HepG2 (cell line): ENCODE data around the gene WDR91. TPM values are rescaled to one million over a fixed set of nuclear protein-coding genes. Genes with fewer than 3 reads are reported as not detected.

Experiments
- ADNP ChIP-seq: sonication (generic); formaldehyde crosslinking; IDR thresholded peaks from 2 replicates; pipeline ENCODE4 v1.4.0; 2020; ENCODE audit warnings: missing genetic modification reagents
- CBX5 ChIP-seq: sonication (generic); formaldehyde crosslinking; IDR thresholded peaks from 2 replicates; pipeline ENCODE4 v1.4.0; 2020; ENCODE audit warnings: missing genetic modification reagents, borderline replicate concordance
- ETS1 ChIP-seq: sonication (generic); formaldehyde crosslinking; IDR thresholded peaks from 2 replicates; pipeline ENCODE4 v1.4.0; 2020; ENCODE audit warnings: missing genetic modification reagents
- EZH2 ChIP-seq: conservative IDR thresholded peaks from 2 replicates; pipeline ENCODE4 v1.6.1; 2012; ENCODE audit warnings: mild to moderate bottlenecking, low read depth, low read length, moderate library complexity
- HIVEP1 ChIP-seq: sonication (generic); formaldehyde crosslinking; IDR thresholded peaks from 2 replicates; pipeline ENCODE4 v1.4.0; 2020; ENCODE audit warnings: mild to moderate bottlenecking, missing genetic modification reagents
- HNRNPLL ChIP-seq: fragments of 200-400 bp; formaldehyde crosslinking; IDR thresholded peaks from 2 replicates; pipeline ENCODE4 v1.6.1; 2017; ENCODE audit warnings: mild to moderate bottlenecking, low read depth, low read length; ENCODE audit not compliant: poor library complexity, severe bottlenecking
- LBX2 ChIP-seq: sonication (generic); formaldehyde crosslinking; IDR thresholded peaks from 2 replicates; pipeline ENCODE4 v1.5.0; 2020; ENCODE audit warnings: missing genetic modification reagents, mild to moderate bottlenecking, borderline replicate concordance
- MAZ ChIP-seq, 2 experiments: sonication (generic) in 1 of 2; formaldehyde crosslinking in 1 of 2; IDR thresholded peaks; 2 replicates each; pipeline versions ENCODE4 v1.5.0 to v1.6.1; 2012 to 2020; ENCODE audit warnings: low read depth in 2 of 2, mild to moderate bottlenecking in 2 of 2, borderline replicate concordance in 1 of 2, improper control_type of control experiment in 1 of 2, low read length in 1 of 2, missing genetic modification reagents in 1 of 2, moderate library complexity in 1 of 2
- MBNL3 ChIP-seq: fragments of 250-450 bp; sonication (Bioruptor Pico); conservative IDR thresholded peaks from 2 replicates; pipeline ENCODE4 v1.8.0; 2022; ENCODE audit warnings: mild to moderate bottlenecking, inconsistent platforms
- SUZ12 ChIP-seq: fragments of 150-350 bp; IDR thresholded peaks from 2 replicates; pipeline ENCODE4 v1.6.1; 2014; ENCODE audit warnings: low read depth, low read length
- TAF1 ChIP-seq: sonication (generic); formaldehyde crosslinking; IDR thresholded peaks from 2 replicates; pipeline ENCODE4 v1.4.0; 2020; ENCODE audit warnings: missing genetic modification reagents
- TBL1XR1 ChIP-seq: fragments of 150-350 bp; IDR thresholded peaks from 2 replicates; pipeline ENCODE4 v1.6.1; 2014; ENCODE audit warnings: borderline replicate concordance, low read length; ENCODE audit not compliant: partially characterized antibody
- THAP9 ChIP-seq: sonication (generic); formaldehyde crosslinking; IDR thresholded peaks from 2 replicates; pipeline ENCODE4; 2020; ENCODE audit warnings: missing genetic modification reagents, mild to moderate bottlenecking, borderline replicate concordance
- XRCC5 ChIP-seq: fragments of 200-400 bp; formaldehyde crosslinking; optimal IDR thresholded peaks from 2 replicates; pipeline ENCODE3; 2017; ENCODE audit warnings: mild to moderate bottlenecking, low read length
- YEATS4 ChIP-seq: sonication (generic); formaldehyde crosslinking; IDR thresholded peaks from 2 replicates; pipeline ENCODE4 v1.4.0; 2020; ENCODE audit warnings: missing genetic modification reagents, borderline replicate concordance
- ZBTB20 ChIP-seq: sonication (generic); formaldehyde crosslinking; IDR thresholded peaks from 2 replicates; pipeline ENCODE4 v1.8.1; 2023; ENCODE audit warnings: missing genetic modification reagents, low read depth, mild to moderate bottlenecking, borderline replicate concordance
- ZBTB7A ChIP-seq: sonication (generic); formaldehyde crosslinking; IDR thresholded peaks from 2 replicates; pipeline ENCODE4 v1.8.0; 2022; ENCODE audit warnings: mild to moderate bottlenecking, missing genetic modification reagents
- ZEB1 ChIP-seq: IDR thresholded peaks from 2 replicates; pipeline ENCODE4 v1.6.1; 2012; ENCODE audit warnings: mild to moderate bottlenecking, low read depth, inconsistent platforms; ENCODE audit not compliant: insufficient replicate concordance
- ZMYM4 ChIP-seq: sonication (generic); formaldehyde crosslinking; IDR thresholded peaks from 2 replicates; pipeline ENCODE4 v1.8.1; 2023; ENCODE audit warnings: mild to moderate bottlenecking, missing genetic modification reagents
- ZNF75D ChIP-seq: sonication (generic); formaldehyde crosslinking; IDR thresholded peaks from 2 replicates; pipeline ENCODE4 v1.8.1; 2023; ENCODE audit warnings: missing genetic modification reagents, mild to moderate bottlenecking, borderline replicate concordance
- ZNF788 ChIP-seq: sonication (generic); formaldehyde crosslinking; IDR thresholded peaks from 2 replicates; pipeline ENCODE4 v1.5.0; 2020; ENCODE audit warnings: mild to moderate bottlenecking, missing genetic modification reagents, borderline replicate concordance
- polyA plus RNA-seq, 8 experiments: library from polyadenylated mRNA; depleted of rRNA in 3 of 8; stranded (reverse) in 7 of 8; unstranded in 1 of 8; fragments of >200 nt; fragmentation: Illumina TruSeq in 4 of 8; extraction: Trizol in 4 of 8; gene quantifications; 2 replicates each; pipeline versions ENCODE4 v1.2.1 to v1.2.3, GENCODE V29; 2011 to 2016; ENCODE audit warnings: low read depth in 4 of 8, missing spikeins in 1 of 8, mixed read lengths in 1 of 8; ENCODE audit not compliant: insufficient read depth in 1 of 8
- total RNA-seq, 5 experiments: library from RNA; depleted of rRNA; stranded (reverse); fragments of >200 nt; fragmentation: Illumina TruSeq; extraction: Trizol; gene quantifications; 2 replicates each; pipeline ENCODE4 v1.2.3, GENCODE V29; 2016; ENCODE audit warnings: low read depth in 1 of 5
- TF ChIP-seq, protein P1 (sequence below): sonication (generic); formaldehyde crosslinking; IDR thresholded peaks from 2 replicates; pipeline ENCODE4 v1.5.0; 2020; ENCODE audit warnings: missing genetic modification reagents
- TF ChIP-seq, protein P2 (sequence below): sonication (generic); formaldehyde crosslinking; IDR thresholded peaks from 2 replicates; pipeline ENCODE4 v1.8.0; 2022; ENCODE audit warnings: mild to moderate bottlenecking, missing genetic modification reagents, borderline replicate concordance

Gene WDR91
- total and polyA plus RNA-seq, 2 of the 13 experiments (the other 11 are each of a cell fraction or from before 2014, with no cell fraction given), result 11.6 to 12.1 TPM

GRCh38 chr7:135147341-135147898 is 63.9 kb downstream of the WDR91 start (continued):
- TF ChIP-seq, protein P1, sequence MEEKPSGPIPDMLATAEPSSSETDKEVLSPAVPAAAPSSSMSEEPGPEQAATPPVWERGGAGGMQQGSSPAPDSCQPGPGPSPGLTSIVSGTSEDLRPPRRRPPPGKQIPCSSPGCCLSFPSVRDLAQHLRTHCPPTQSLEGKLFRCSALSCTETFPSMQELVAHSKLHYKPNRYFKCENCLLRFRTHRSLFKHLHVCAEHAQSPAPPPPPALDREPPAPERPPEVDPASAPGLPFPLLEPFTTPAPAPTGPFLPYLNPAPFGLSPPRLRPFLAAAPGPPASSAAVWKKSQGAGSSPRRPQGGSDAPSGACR (CRISPR knock-in tag), result no peak
- TF ChIP-seq YEATS4 (CRISPR knock-in tag) (0 out of 2 replicates have a peak, but pooled peaks have one; percentile 4), ETS1 (CRISPR knock-in tag) (no peak), ZEB1 (no peak), HNRNPLL (no peak), MAZ (IDR thresholded peaks at IDR 0.05; ENCODE audit: borderline replicate concordance, low read depth, low read length) (no peak), MAZ (CRISPR knock-in tag; IDR thresholded peaks at IDR 0.05; ENCODE audit: low read depth) (no peak), HIVEP1 (CRISPR knock-in tag) (no peak), TAF1 (CRISPR knock-in tag) (peak; percentile 13; the same call in 1 of the 2 replicates), ZNF788 (CRISPR knock-in tag) (no peak), THAP9 (CRISPR knock-in tag) (no peak), ADNP (CRISPR knock-in tag) (no peak), ZMYM4 (CRISPR knock-in tag) (no peak), SUZ12 (no peak), CBX5 (no peak), ZNF75D (CRISPR knock-in tag) (no peak), TBL1XR1 (no peak), ZBTB20 (CRISPR knock-in tag) (no peak), EZH2 (no peak), LBX2 (CRISPR knock-in tag) (no peak), ZBTB7A (CRISPR knock-in tag) (no peak), MBNL3 (CRISPR knock-in tag) (no peak), XRCC5 (no peak)
- TF ChIP-seq, protein P2, sequence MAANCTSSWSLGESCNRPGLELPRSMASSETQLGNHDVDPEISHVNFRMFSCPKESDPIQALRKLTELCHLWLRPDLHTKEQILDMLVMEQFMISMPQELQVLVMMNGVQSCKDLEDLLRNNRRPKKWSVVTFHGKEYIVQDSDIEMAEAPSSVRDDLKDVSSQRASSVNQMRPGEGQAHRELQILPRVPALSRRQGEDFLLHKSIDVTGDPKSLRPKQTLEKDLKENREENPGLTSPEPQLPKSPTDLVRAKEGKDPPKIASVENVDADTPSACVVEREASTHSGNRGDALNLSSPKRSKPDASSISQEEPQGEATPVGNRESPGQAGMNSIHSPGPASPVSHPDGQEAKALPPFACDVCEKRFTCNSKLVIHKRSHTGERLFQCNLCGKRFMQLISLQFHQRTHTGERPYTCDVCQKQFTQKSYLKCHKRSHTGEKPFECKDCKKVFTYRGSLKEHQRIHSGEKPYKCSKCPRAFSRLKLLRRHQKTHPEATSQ (CRISPR knock-in tag), result 0 out of 2 replicates have a peak, but pooled peaks have one; percentile 10
